ENCODE results near the gene CLRN2. TPM values are rescaled to one million over a fixed set of nuclear protein-coding genes. Genes with fewer than 3 reads are reported as not detected.

CLRN2 gene
- total RNA-seq, 1 donor from 2014 or later, result not detected

Other genes starting within 250 kb of the CLRN2 start
- 13.4 and 14.6 TPM in 2 replicates for gene QDPR, start 3.1 kb upstream of the CLRN2 start, total RNA-seq
- 139 and 141 TPM in 2 replicates for gene LAP3, start 62.0 kb downstream of the CLRN2 start, total RNA-seq
- gene MED28, start 99.5 kb downstream of the CLRN2 start, total RNA-seq, result 42.7 and 54.9 TPM in 2 replicates